ENCODE data around the gene NEXN.

Gene NEXN

GRCh38 chr1:77857552-77857951, 30.9 kb upstream of the NEXN start:
- Histone ChIP-seq H3K27me3 (replicated peaks) (no peaks in the 10 kb centered on the region), H3K4me3 (ENCODE audit: low read depth, low read length) (no peak overlapping the region), H3K36me3 (replicated peaks) (no peaks in the 10 kb centered on the region), H3K27ac (no peak overlapping the region)
- no peak for DNase-seq
- in situ Hi-C loops (cut with HindIII; ENCODE audit: low pct_ligation_motif_present, low sequenced_read_pairs) = no loop called here
- no peak for TF ChIP-seq CTCF (IDR thresholded peaks at IDR 0.05; ENCODE audit: low read depth, low read length, missing control alignments)

- Histone ChIP-seq H3K27me3 (replicated peaks) (no peaks in the 10 kb centered on the region), H3K36me3 (replicated peaks) (no peaks in the 10 kb centered on the region), H3K27ac (no peak overlapping the region), H3K4me3 (ENCODE audit: low read depth, low read length) (no peak overlapping the region)
- TF ChIP-seq CTCF (IDR thresholded peaks at IDR 0.05; ENCODE audit: low read depth, low read length, missing control alignments) = no peak
- in situ Hi-C loops (cut with HindIII; ENCODE audit: low pct_ligation_motif_present, low sequenced_read_pairs) = no loop called here
- no peak for DNase-seq
These were observed 29.7 kb upstream of the NEXN start for GRCh38 chr1:77858725-77859124.

- Histone ChIP-seq H3K27me3 (replicated peaks) (no peaks in the 10 kb centered on the region), H3K27ac (no peak overlapping the region), H3K36me3 (replicated peaks) (peaks cover 2% of the 10 kb centered on the region), H3K4me3 (ENCODE audit: low read depth, low read length) (no peak overlapping the region)
- in situ Hi-C loops (cut with HindIII; ENCODE audit: low pct_ligation_motif_present, low sequenced_read_pairs) = no loop called here
- no peak for TF ChIP-seq CTCF (IDR thresholded peaks at IDR 0.05; ENCODE audit: low read depth, low read length, missing control alignments)
- no peak for DNase-seq
These were observed 29.2 kb upstream of the NEXN start for GRCh38 chr1:77859248-77859647.

- Histone ChIP-seq H3K27ac (no peak overlapping the region), H3K36me3 (replicated peaks) (peaks cover 3% of the 10 kb centered on the region), H3K4me3 (ENCODE audit: low read depth, low read length) (no peak overlapping the region), H3K27me3 (replicated peaks) (no peaks in the 10 kb centered on the region)
- DNase-seq = peak; percentile 33
- in situ Hi-C loops (cut with HindIII; ENCODE audit: low pct_ligation_motif_present, low sequenced_read_pairs) = no loop called here
- TF ChIP-seq CTCF (IDR thresholded peaks at IDR 0.05; ENCODE audit: low read depth, low read length, missing control alignments) = no peak
These were observed 22.1 kb upstream of the NEXN start for GRCh38 chr1:77866296-77866695.

- Histone ChIP-seq H3K36me3 (replicated peaks) (no peaks in the 10 kb centered on the region), H3K27ac (no peak overlapping the region), H3K4me3 (ENCODE audit: low read depth, low read length) (no peak overlapping the region), H3K27me3 (replicated peaks) (no peaks in the 10 kb centered on the region)
- DNase-seq = no peak
- no peak for TF ChIP-seq CTCF (IDR thresholded peaks at IDR 0.05; ENCODE audit: low read depth, low read length, missing control alignments)
- in situ Hi-C loops (cut with HindIII; ENCODE audit: low pct_ligation_motif_present, low sequenced_read_pairs) = no loop called here
These were observed 15.8 kb upstream of the NEXN start for GRCh38 chr1:77872645-77873044.

- Histone ChIP-seq H3K27ac (no peak overlapping the region), H3K4me3 (ENCODE audit: low read depth, low read length) (no peak overlapping the region), H3K36me3 (replicated peaks) (no peaks in the 10 kb centered on the region), H3K27me3 (replicated peaks) (no peaks in the 10 kb centered on the region)
- DNase-seq = no peak
- in situ Hi-C loops (cut with HindIII; ENCODE audit: low pct_ligation_motif_present, low sequenced_read_pairs) = no loop called here
- TF ChIP-seq CTCF (IDR thresholded peaks at IDR 0.05; ENCODE audit: low read depth, low read length, missing control alignments) = no peak
These were observed 15.0 kb upstream of the NEXN start for GRCh38 chr1:77873461-77873860.

All from brain microvascular endothelial cell (primary cell).